D721Med (cell line): ENCODE measurements around the gene ROPN1L.

Source experiments
- DNase-seq: peaks from one replicate; pipeline ENCODE4 v3.0.0; 2011; ENCODE audit warnings: low spot score; ENCODE audit not compliant: insufficient read length
- FAIRE-seq: peaks from 2 replicates; lab custom pipeline; 2011; peaks lifted over from hg19 to GRCh38; lab: Jason Lieb, UNC
- TF ChIP-seq, protein P1 (sequence below): IDR thresholded peaks from 2 replicates; pipeline ENCODE4 v1.5.1; 2012; ENCODE audit warnings: mild to moderate bottlenecking, control low read depth; ENCODE audit not compliant: insufficient read depth; ENCODE audit errors: missing control alignments

Gene ROPN1L

DNA sequence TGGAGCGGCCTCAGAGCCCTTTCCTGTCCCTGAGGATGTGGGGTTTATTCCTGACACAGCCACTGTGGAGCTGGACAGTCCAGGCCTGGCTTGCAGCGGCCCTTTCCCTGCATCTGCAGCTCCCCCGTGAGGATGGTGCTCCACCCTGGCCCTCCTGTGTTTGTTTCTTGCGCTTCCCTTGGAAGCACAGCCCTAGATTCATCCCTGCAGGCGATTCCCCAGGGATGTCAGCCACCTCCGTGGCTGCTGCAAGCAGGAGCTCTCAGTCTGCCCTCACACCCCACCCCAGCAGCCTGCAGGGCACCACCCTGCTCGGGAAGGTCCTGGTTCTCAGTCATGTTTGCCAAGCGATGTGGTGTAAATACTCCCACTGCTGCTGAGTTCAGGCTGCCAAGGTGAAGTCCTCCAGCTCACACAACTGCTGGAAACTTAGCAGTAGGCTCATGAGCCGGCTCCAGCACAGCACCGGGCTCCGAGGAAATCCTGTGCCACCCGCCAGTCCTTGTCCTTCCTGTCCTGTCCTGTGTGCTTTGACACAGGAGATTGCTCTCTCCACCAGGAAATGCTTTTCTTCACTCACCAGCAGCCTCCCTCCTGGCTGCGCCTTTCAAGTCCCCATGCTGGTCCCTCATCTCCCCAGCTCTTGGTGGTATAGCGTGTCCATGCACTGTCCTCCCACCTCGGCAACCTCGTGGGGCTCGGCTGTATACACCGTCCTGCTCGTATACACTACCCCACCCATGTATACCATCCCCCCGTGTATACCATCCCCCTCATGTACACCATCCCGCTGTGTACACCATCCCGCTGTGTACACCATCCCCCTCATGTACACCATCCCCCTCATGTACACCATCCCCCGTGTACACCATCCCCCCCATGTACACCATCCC is 16.2 kb downstream of the ROPN1L start:
- TF ChIP-seq, protein P1, sequence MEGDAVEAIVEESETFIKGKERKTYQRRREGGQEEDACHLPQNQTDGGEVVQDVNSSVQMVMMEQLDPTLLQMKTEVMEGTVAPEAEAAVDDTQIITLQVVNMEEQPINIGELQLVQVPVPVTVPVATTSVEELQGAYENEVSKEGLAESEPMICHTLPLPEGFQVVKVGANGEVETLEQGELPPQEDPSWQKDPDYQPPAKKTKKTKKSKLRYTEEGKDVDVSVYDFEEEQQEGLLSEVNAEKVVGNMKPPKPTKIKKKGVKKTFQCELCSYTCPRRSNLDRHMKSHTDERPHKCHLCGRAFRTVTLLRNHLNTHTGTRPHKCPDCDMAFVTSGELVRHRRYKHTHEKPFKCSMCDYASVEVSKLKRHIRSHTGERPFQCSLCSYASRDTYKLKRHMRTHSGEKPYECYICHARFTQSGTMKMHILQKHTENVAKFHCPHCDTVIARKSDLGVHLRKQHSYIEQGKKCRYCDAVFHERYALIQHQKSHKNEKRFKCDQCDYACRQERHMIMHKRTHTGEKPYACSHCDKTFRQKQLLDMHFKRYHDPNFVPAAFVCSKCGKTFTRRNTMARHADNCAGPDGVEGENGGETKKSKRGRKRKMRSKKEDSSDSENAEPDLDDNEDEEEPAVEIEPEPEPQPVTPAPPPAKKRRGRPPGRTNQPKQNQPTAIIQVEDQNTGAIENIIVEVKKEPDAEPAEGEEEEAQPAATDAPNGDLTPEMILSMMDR, result no peak
- FAIRE-seq (no peak), DNase-seq (no peak)

GRCh38 chr5:10459080-10460055 is 17.7 kb downstream of the ROPN1L start:
- DNase-seq (no peak), FAIRE-seq (no peak)
- TF ChIP-seq, protein P1, result no peak

- TF ChIP-seq, protein P1, result no peak
- FAIRE-seq (no peak), DNase-seq (no peak)
These were observed 18.7 kb downstream of the ROPN1L start for GRCh38 chr5:10460252-10460906.

- DNase-seq (no peak), FAIRE-seq (no peak)
- TF ChIP-seq, protein P1, result no peak
These were observed 19.4 kb downstream of the ROPN1L start for GRCh38 chr5:10461041-10461440.

GRCh38 chr5:10461904-10462555 is 20.4 kb downstream of the ROPN1L start:
- DNase-seq, result no peak
- TF ChIP-seq, protein P1, result no peak
- FAIRE-seq, result no peak

- DNase-seq (no peak), FAIRE-seq (no peak)
- TF ChIP-seq, protein P1, result no peak
These were observed 21.9 kb downstream of the ROPN1L start for GRCh38 chr5:10463566-10463965.
